GM21786 (cell line): Measurements from ENCODE around the gene TFB1M.

Experiments
- ATAC-seq: cut with Tn5 transposase; IDR thresholded peaks from one replicate; pipeline ENCODE4 v1.9.1; 2021; ENCODE audit not compliant: unreplicated experiment

Gene TFB1M

DNA sequence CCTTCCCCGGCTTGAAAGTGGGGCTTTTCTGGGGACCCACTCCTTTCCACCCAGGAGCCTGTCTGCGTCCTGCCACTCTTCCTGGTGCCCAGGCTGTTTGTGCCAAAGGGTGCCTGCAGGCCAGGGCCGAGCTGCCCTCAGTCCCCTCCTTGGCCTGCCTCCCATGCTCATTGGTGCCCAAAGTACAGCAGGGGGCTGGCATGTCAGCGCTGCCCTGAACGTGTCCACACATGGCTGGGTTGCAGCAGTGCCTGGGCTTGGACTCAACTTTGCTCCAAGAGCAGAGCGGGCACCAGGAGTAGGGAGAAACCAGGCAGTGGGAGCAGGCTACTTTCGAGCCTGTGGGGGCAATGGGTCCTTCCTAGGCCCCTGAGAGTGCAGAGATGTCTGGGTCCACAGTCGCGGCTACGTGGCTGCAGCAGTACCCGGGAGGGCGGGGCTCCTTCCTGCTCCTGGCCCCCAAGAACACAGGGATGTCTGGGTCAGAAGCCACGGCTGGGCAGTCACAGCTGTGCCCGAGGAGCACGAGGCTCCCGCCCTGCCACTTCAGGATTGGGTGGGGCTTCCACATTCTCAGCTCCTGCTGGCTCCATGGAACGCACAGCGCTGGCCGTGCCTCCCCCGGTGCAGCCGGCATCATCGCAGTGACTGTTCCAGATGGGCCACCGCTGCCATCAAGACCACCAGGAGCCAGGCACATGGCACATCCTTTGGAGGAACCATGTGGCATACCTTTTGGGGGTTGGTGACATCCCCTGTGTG is 100.5 kb downstream of the TFB1M start:
- ATAC-seq = no peak

- no peak for ATAC-seq
Measured at GRCh38 chr6:155212616-155213380, 101.5 kb downstream of the TFB1M start.

- no peak for ATAC-seq
Measured at GRCh38 chr6:155212106-155212505, 102.2 kb downstream of the TFB1M start.

GRCh38 chr6:155207223-155207622 is 107.1 kb downstream of the TFB1M start:
- ATAC-seq = no peak
